OCI-LY7 (cell line): ENCODE results near the gene SPAST. TPM values are rescaled to one million over a fixed set of nuclear protein-coding genes. Genes with fewer than 3 reads are reported as not detected.

Experiments
- BruUV-seq: library from RNA; stranded (reverse); fragments of 400-500 nt; replicated peaks from 2 replicates; lab custom pipeline; 2021; lab: Mats Ljungman, UMichigan
- CTCF ChIA-PET: fragments of 300-600 bp; sonication (Branson Sonifier 250); formaldehyde crosslinking; loops from one replicate; lab custom pipeline; 2022; ENCODE audit warnings: antibody characterized with exemption; ENCODE audit not compliant: unreplicated experiment; lab: Charles Lee
- POLR2A ChIA-PET: fragments of 300-600 bp; sonication (Branson Sonifier 250); formaldehyde crosslinking; loops from one replicate; lab custom pipeline; 2022; ENCODE audit warnings: antibody characterized with exemption; lab: Charles Lee
- DNase-seq: peaks from one replicate; pipeline ENCODE4 v3.0.0-alpha.2; 2015; ENCODE audit warnings: low spot score
- H2AFZ ChIP-seq: fragments of 200-600 bp; sonication (generic), shearing (Covaris generic); 2 replicates; pipeline ENCODE4 v1.6.1; 2014; ENCODE audit warnings: mild to moderate bottlenecking, antibody characterized with exemption, low read length, moderate library complexity
- H3K27ac ChIP-seq: fragments of 200-600 bp; sonication (generic); 2 replicates; pipeline ENCODE4 v1.5.1; 2014; ENCODE audit warnings: mixed run types, low read depth, mild to moderate bottlenecking, moderate library complexity, low read length, inconsistent platforms; ENCODE audit not compliant: poor library complexity, severe bottlenecking
- H3K36me3 ChIP-seq: fragments of 200-600 bp; sonication (generic); 2 replicates; pipeline ENCODE4 v1.6.1; 2014; ENCODE audit warnings: mild to moderate bottlenecking, antibody characterized with exemption, low read length, moderate library complexity, mixed read lengths; ENCODE audit not compliant: insufficient read depth
- H3K4me1 ChIP-seq: fragments of 200-600 bp; sonication (generic); 2 replicates; pipeline ENCODE4 v1.5.1; 2014; ENCODE audit warnings: mild to moderate bottlenecking, low read length; ENCODE audit not compliant: insufficient read depth, poor library complexity, severe bottlenecking
- H3K4me2 ChIP-seq: fragments of 200-600 bp; sonication (generic); 2 replicates; pipeline ENCODE4 v1.6.1; 2014; ENCODE audit warnings: mild to moderate bottlenecking, low read length
- H3K4me3 ChIP-seq: fragments of 200-600 bp; sonication (generic); 2 replicates; pipeline ENCODE4 v1.5.1; 2014; ENCODE audit warnings: mild to moderate bottlenecking, low read depth, low read length; ENCODE audit not compliant: poor library complexity, severe bottlenecking
- H3K79me2 ChIP-seq: fragments of 200-600 bp; sonication (generic); 2 replicates; pipeline ENCODE4 v1.6.1; 2016; ENCODE audit warnings: low read depth, mild to moderate bottlenecking, low read length, moderate library complexity, mixed read lengths; ENCODE audit not compliant: insufficient read depth
- H3K9me2 ChIP-seq: fragments of 200-600 bp; sonication (generic); 2 replicates; pipeline ENCODE4 v1.6.1; 2016; ENCODE audit warnings: mild to moderate bottlenecking, low read length, mixed read lengths; ENCODE audit not compliant: insufficient read depth
- H3K9me3 ChIP-seq: fragments of 200-600 bp; sonication (generic); 2 replicates; pipeline ENCODE4 v1.6.1; 2014; ENCODE audit warnings: mild to moderate bottlenecking, mixed run types, low read length, mixed read lengths
- H4K20me1 ChIP-seq: fragments of 200-600 bp; sonication (generic); 2 replicates; pipeline ENCODE4 v1.6.1; 2014; ENCODE audit warnings: mild to moderate bottlenecking, antibody characterized with exemption, low read length, moderate library complexity, mixed read lengths; ENCODE audit not compliant: insufficient read depth
- EZH2phosphoT487 ChIP-seq: fragments of 200-600 bp; sonication (generic); IDR thresholded peaks from 2 replicates; pipeline ENCODE4 v1.6.1; 2018; ENCODE audit warnings: low read depth, borderline replicate concordance, mild to moderate bottlenecking, mixed run types, antibody characterized with exemption, low read length, moderate library complexity, mixed read lengths
- intact Hi-C: fragments of 100-400 bp; cut with micrococcal nuclease; formaldehyde crosslinking; loops from one replicate; pipeline ENCODE4 v1.10.0; 2022; ENCODE audit not compliant: unreplicated experiment
- total RNA-seq, 2 experiments: library from RNA; depleted of rRNA in 1 of 2; stranded (reverse); fragments of >200 nt in 1 of 2; shearing (Covaris generic) in 1 of 2; gene quantifications; 2 replicates each; pipeline ENCODE4 v1.2.3, GENCODE V29; 2014 to 2022
- TF ChIP-seq, protein P1 (sequence below): fragments of 200-600 bp; sonication (generic); conservative IDR thresholded peaks from 2 replicates; pipeline ENCODE4 v1.5.1; 2014; ENCODE audit warnings: mild to moderate bottlenecking, antibody characterized with exemption, low read length, moderate library complexity, mixed read lengths

SPAST gene
- total RNA-seq, 2 experiments from 2014 or later = 26.4 to 30.0 TPM

DNA sequence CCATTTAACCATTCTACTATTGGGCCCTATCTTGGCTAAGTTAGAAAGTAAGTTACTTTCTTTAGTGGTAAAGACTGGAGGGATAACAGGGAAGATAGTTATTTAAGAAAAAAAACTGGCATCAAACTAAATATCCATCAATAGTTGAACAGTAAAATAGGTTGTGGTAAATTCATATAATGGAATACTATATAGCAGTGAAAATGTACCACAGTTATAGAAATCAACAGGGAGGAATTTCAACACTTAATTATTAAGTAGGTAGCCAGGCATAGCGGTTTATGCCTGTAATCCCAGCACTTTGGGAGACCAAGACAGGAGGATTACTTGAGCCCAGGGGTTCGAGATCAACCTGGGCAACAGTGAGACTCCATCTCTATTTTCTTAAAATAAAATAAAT lies 3.1 kb upstream of the SPAST start:
- no peaks in the 10 kb centered on the region for H3K36me3 ChIP-seq
- H3K9me2 ChIP-seq = no peaks in the 10 kb centered on the region
- DNase-seq = no peak
- H4K20me1 ChIP-seq = no peaks in the 10 kb centered on the region
- ChIA-PET CTCF (no interaction called here), POLR2A (interaction anchor here (0.6 kb wide), 1 partner anchor 23 kb away, joined by 3 read pairs; no protein-coding TSS in a partner anchor)
- no peak overlapping the region for H3K27ac ChIP-seq
- H3K4me3 ChIP-seq = no peak overlapping the region
- no peak overlapping the region for H3K4me2 ChIP-seq
- H3K9me3 ChIP-seq = no peaks in the 10 kb centered on the region
- TF ChIP-seq, protein P1, sequence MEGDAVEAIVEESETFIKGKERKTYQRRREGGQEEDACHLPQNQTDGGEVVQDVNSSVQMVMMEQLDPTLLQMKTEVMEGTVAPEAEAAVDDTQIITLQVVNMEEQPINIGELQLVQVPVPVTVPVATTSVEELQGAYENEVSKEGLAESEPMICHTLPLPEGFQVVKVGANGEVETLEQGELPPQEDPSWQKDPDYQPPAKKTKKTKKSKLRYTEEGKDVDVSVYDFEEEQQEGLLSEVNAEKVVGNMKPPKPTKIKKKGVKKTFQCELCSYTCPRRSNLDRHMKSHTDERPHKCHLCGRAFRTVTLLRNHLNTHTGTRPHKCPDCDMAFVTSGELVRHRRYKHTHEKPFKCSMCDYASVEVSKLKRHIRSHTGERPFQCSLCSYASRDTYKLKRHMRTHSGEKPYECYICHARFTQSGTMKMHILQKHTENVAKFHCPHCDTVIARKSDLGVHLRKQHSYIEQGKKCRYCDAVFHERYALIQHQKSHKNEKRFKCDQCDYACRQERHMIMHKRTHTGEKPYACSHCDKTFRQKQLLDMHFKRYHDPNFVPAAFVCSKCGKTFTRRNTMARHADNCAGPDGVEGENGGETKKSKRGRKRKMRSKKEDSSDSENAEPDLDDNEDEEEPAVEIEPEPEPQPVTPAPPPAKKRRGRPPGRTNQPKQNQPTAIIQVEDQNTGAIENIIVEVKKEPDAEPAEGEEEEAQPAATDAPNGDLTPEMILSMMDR = no peak
- TF ChIP-seq EZH2phosphoT487 = no peak
- intact Hi-C loops = loop anchor here (5.0 kb wide), 1 partner anchor 1537 kb away; the partner anchor contains the start of gene FAM98A
- H3K79me2 ChIP-seq = peaks cover 11% of the 10 kb centered on the region
- no TSS peak for BruUV-seq
- peaks cover 17% of the 10 kb centered on the region for H3K4me1 ChIP-seq
- H2AFZ ChIP-seq = no peak overlapping the region

DNA sequence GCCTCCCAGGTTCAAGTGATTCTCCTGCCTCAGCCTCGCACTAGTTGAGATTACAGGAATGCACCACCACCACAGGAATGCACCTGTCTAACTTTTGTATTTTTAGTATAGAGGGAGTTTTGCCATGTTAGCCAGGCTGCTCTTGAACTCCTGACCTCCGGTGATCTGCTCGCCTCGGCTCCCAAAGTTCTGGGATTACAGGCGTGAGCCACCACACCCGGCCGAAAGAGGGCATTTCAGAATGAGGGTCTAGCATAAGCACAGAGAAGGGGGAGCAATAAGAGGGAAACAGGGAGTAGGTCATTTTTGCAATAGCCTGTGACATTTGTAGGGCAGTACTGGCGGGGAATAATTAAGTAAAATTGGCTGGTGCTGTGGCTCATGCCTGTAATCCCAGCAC lies 1.9 kb upstream of the SPAST start:
- Histone ChIP-seq H3K9me2 (no peaks in the 10 kb centered on the region), H3K4me3 (no peak overlapping the region), H4K20me1 (no peaks in the 10 kb centered on the region), H3K4me2 (no peak overlapping the region), H3K4me1 (peaks cover 29% of the 10 kb centered on the region), H3K36me3 (no peaks in the 10 kb centered on the region), H3K27ac (no peak overlapping the region), H2AFZ (no peak overlapping the region), H3K79me2 (peaks cover 21% of the 10 kb centered on the region), H3K9me3 (no peaks in the 10 kb centered on the region)
- ChIA-PET CTCF (no interaction called here), POLR2A (interaction anchor here (1.4 to 3.9 kb wide), 2 partner anchors 22 to 48 kb away, joined by 5 to 52 read pairs; partner anchors contain the start of gene DPY30)
- intact Hi-C loops = loop anchor here (5.0 kb wide), 1 partner anchor 1536 kb away; the partner anchor contains the start of gene FAM98A
- BruUV-seq = no TSS peak
- DNase-seq = no peak
- TF ChIP-seq, protein P1 = no peak
- no peak for TF ChIP-seq EZH2phosphoT487
